CD4-positive, alpha-beta T cell treated with Interleukin-17A for 4 hours (primary cell): ENCODE results near the gene TSFM.

Experiments
- DNase-seq: peaks from one replicate; pipeline ENCODE4 v3.0.0-alpha.2; 2020; ENCODE audit warnings: mixed read lengths

Gene TSFM

GRCh38 chr12:57782608-57783465 lies at the start of gene TSFM:
TSS of gene TSFM (plus strand) at chr12:57782787. CDS start at chr12:57782802, 15 bp downstream.
- peak; percentile 99 for DNase-seq

GRCh38 chr12:57733928-57734327 lies 48.7 kb upstream of the TSFM start:
- no peak for DNase-seq

- no peak for DNase-seq
Measured at GRCh38 chr12:57734591-57734990, 48.0 kb upstream of the TSFM start.

GRCh38 chr12:57735198-57735855 lies 47.3 kb upstream of the TSFM start:
- DNase-seq, result no peak

GRCh38 chr12:57735952-57736740 lies 46.4 kb upstream of the TSFM start:
- DNase-seq, result no peak

- DNase-seq, result no peak
Measured at GRCh38 chr12:57736741-57737466, 45.7 kb upstream of the TSFM start.

GRCh38 chr12:57737467-57738460 lies 44.8 kb upstream of the TSFM start:
- no peak for DNase-seq

- no peak for DNase-seq
Measured at GRCh38 chr12:57738661-57739237, 43.8 kb upstream of the TSFM start, which contains the start of gene AGAP2. TSS of gene AGAP2 (minus strand) at chr12:57738742. CDS start at chr12:57738246, 496 bp downstream.

- DNase-seq, result no peak
Measured at GRCh38 chr12:57739387-57739786, 43.2 kb upstream of the TSFM start.

- no peak for DNase-seq
Measured at GRCh38 chr12:57739914-57740538, 42.6 kb upstream of the TSFM start.

- peak; percentile 87 for DNase-seq
Measured at GRCh38 chr12:57740656-57741412, 41.8 kb upstream of the TSFM start.

GRCh38 chr12:57741413-57741789 lies 41.2 kb upstream of the TSFM start:
- no peak for DNase-seq

- DNase-seq, result peak; percentile 86
Measured at GRCh38 chr12:57741844-57742738, 40.5 kb upstream of the TSFM start.

- DNase-seq, result no peak
Measured at GRCh38 chr12:57743769-57744168, 38.8 kb upstream of the TSFM start.

GRCh38 chr12:57744194-57744776 lies 38.3 kb upstream of the TSFM start:
- DNase-seq, result peak; percentile 66

GRCh38 chr12:57744777-57745484 lies 37.7 kb upstream of the TSFM start, which contains the start of gene TSPAN31:
TSS of gene TSPAN31 (plus strand) at chr12:57745039. CDS start at chr12:57745155, 116 bp downstream.
- peak; percentile 96 for DNase-seq

- no peak for DNase-seq
Measured at GRCh38 chr12:57745485-57745881, 37.1 kb upstream of the TSFM start.
